ENCODE data around the gene GSTO2.

GRCh38 chr10:104318810-104319741 lies 50.1 kb downstream of the GSTO2 start:
- no peak for TF ChIP-seq CTCF (conservative IDR thresholded peaks at IDR 0.05 in 1 of 2, IDR thresholded peaks at IDR 0.05 in 1 of 2; ENCODE audit: low read depth in 1 of 2, low read length in 2 of 2)
- no peak for TF ChIP-seq EZH2 (IDR thresholded peaks at IDR 0.05; ENCODE audit: low read length, missing control alignments)

All from fibroblast of lung (primary cell).